ENCODE data around the gene PGC. TPM values are rescaled to one million over a fixed set of nuclear protein-coding genes. Genes with fewer than 3 reads are reported as not detected.

PGC gene
- total and polyA plus RNA-seq, 2 of the 8 experiments (the other 6 are each of a cell fraction or from before 2014, with no cell fraction given), result 0.09 TPM; not detected in 1

- Histone ChIP-seq H4K20me1 (replicated peaks in 1 of 2; ENCODE audit: control insufficient read depth in 1 of 2, insufficient read depth in 2 of 2, low read length in 2 of 2) (peaks cover 0 to 1% of the 10 kb centered on the region in 2 experiments), H2BK5ac (ENCODE audit: low read depth, low read length) (no peak overlapping the region), H3K4me2 (ENCODE audit: insufficient read depth in 1 of 2, low read depth in 2 of 2, low read length in 2 of 2) (no peak overlapping the region), H2BK20ac (ENCODE audit: low read length) (no peak overlapping the region), H3K79me2 (ENCODE audit: control insufficient read depth in 1 of 2, insufficient read depth in 2 of 2, low read length in 2 of 2) (no peaks in the 10 kb centered on the region), H2BK12ac (ENCODE audit: low read depth, low read length) (0 out of 2 replicates have a peak overlapping the region, but pooled peaks have one; percentile 50), H3K79me1 (ENCODE audit: low read depth, low read length) (no peaks in the 10 kb centered on the region), H2AFZ (ENCODE audit: low read length) (no peak overlapping the region), H3K4me1 (replicated peaks in 1 of 4; ENCODE audit: control insufficient read depth in 3 of 4, insufficient read depth in 4 of 4, low read length in 3 of 4) (peaks cover 8 to 31% (median 19%) of the 10 kb centered on the region in 4 experiments), H3K23me2 (ENCODE audit: low read depth, low read length) (no peaks in the 10 kb centered on the region), H2BK120ac (replicated peaks; ENCODE audit: low read depth, low read length) (no peak overlapping the region), H3K14ac (ENCODE audit: insufficient read length) (no peak overlapping the region), H3K56ac (replicated peaks; ENCODE audit: insufficient read length, low read depth, low read length) (no peak overlapping the region), H3K36me3 (ENCODE audit: control insufficient read depth in 2 of 4, insufficient read depth in 4 of 4, low read length in 3 of 4) (no peaks in the 10 kb centered on the region), H3K27me3 (replicated peaks in 1 of 4; ENCODE audit: control insufficient read depth in 3 of 4, extremely low read depth in 1 of 4, insufficient read depth in 3 of 4, low read length in 3 of 4) (no peaks in the 10 kb centered on the region), H3K27ac (ENCODE audit: low read depth, low read length) (no peak overlapping the region), H4K8ac (ENCODE audit: extremely low read depth, insufficient read depth, low read length) (no peak overlapping the region), H3K4ac (replicated peaks; ENCODE audit: insufficient read length, low read depth, low read length) (no peak overlapping the region), H3K9ac (replicated peaks in 1 of 4; ENCODE audit: extremely low read depth in 1 of 4, low read depth in 3 of 4, low read length in 3 of 4) (no peak overlapping the region), H3K23ac (ENCODE audit: insufficient read length) (no peak overlapping the region), H3K4me3 (ENCODE audit: extremely low read depth in 1 of 4, insufficient read depth in 2 of 4, low read depth in 3 of 4, low read length in 4 of 4) (no peak overlapping the region), H3K9me3 (ENCODE audit: insufficient read depth in 2 of 2, low read depth in 1 of 2, low read length in 1 of 2) (no peaks in the 10 kb centered on the region), H4K5ac (ENCODE audit: insufficient read length, low read depth, low read length) (no peak overlapping the region), H4K91ac (replicated peaks; ENCODE audit: insufficient read length, low read length) (no peak overlapping the region), H3K18ac (ENCODE audit: extremely low read depth, low read length) (no peak overlapping the region), H2AK5ac (ENCODE audit: low read depth, low read length) (no peak overlapping the region), H2BK15ac (ENCODE audit: low read length) (no peak overlapping the region)
- 83% methylated on average over 7 of the region's 7 CpGs; no CpG with 5 or more reads in 1 of the 2 experiments for WGBS, 2 experiments (ENCODE audit: extremely low coverage in 1 of 2, insufficient coverage in 1 of 2, insufficient read length in 1 of 2, insufficient replicate concordance in 2 of 2, low coverage in 1 of 2, low lambda C conversion rate in 2 of 2, missing lambda C conversion rate in 1 of 2)
- TF ChIP-seq BCL11A (IDR thresholded peaks at IDR 0.05; ENCODE audit: low read depth in 2 of 2, low read length in 2 of 2), result no peak
- TF ChIP-seq CBX8 (IDR thresholded peaks at IDR 0.05; ENCODE audit: borderline replicate concordance, low read depth, low read length), result no peak
- DNase-seq (ENCODE audit: low read depth in 1 of 2, low spot score in 2 of 2) (no peak), FAIRE-seq (no peak)
- POLR2A ChIA-PET (ENCODE audit: partially characterized antibody), result no interaction called here
- CTCF ChIA-PET (ENCODE audit: partially characterized antibody), result interaction anchor here (1.3 to 1.4 kb wide), 2 partner anchors 16 to 22 kb away, joined by 3 read pairs; no protein-coding TSS in a partner anchor
Measured at GRCh38 chr6:41726876-41727275, 20.3 kb downstream of the PGC start.

Data from H1 (cell line).